Ovary (tissue), 9 donors: ENCODE measurements around the gene DNASE1L1. TPM values are rescaled to one million over a fixed set of nuclear protein-coding genes. Genes with fewer than 3 reads are reported as not detected.

Experiments used
- DNase-seq, 5 donors: peaks; one replicate each; pipeline ENCODE4 v3.0.0-alpha.2; 2019 to 2020
- H3K27ac ChIP-seq, 2 donors: fragments of 200-600 bp; one replicate each; pipeline versions ENCODE4 v1.5.1 to v1.8.0; 2019 to 2022
- H3K27me3 ChIP-seq: fragments of 200-600 bp; one replicate; pipeline ENCODE4 v1.8.0; 2022
- H3K36me3 ChIP-seq: fragments of 200-600 bp; sonication (generic); one replicate; pipeline ENCODE4 v1.5.1; 2019
- H3K4me1 ChIP-seq: one replicate; pipeline ENCODE4 v1.8.1; 2013; ENCODE audit warnings: mild to moderate bottlenecking, moderate library complexity; ENCODE audit not compliant: insufficient read depth
- H3K4me3 ChIP-seq: fragments of 200-600 bp; sonication (generic); one replicate; pipeline ENCODE4 v1.5.1; 2017
- H3K9me3 ChIP-seq, 2 donors: fragments of 200-600 bp in 1 of 2; sonication (generic) in 1 of 2; one replicate each; pipeline versions ENCODE4 v1.5.1 to v1.8.1; 2013 to 2019; ENCODE audit warnings: mild to moderate bottlenecking in 1 of 2, moderate library complexity in 1 of 2
- EP300 ChIP-seq: sonication (generic); formaldehyde crosslinking; IDR thresholded peaks from one replicate; pipeline ENCODE4 v1.6.1; 2017; ENCODE audit warnings: antibody characterized with exemption
- POLR2A ChIP-seq: fragments of 450-650 bp; IDR thresholded peaks from one replicate; pipeline ENCODE4 v1.6.1; 2017; ENCODE audit warnings: antibody characterized with exemption, mild to moderate bottlenecking, moderate library complexity
- WGBS, 3 donors: extraction: QIAGEN DNeasy Blood & Tissue Kit in 1 of 3; methylation state at CpG; one replicate each; pipeline versions ENCODE4 v1.1.5 to v1.1.7; 2013 to 2017; 5-methylcytosine and 5-hydroxymethylcytosine counted together
- intact Hi-C, 4 donors: fragments of 100-400 bp; cut with DNase I; formaldehyde crosslinking; loops; one replicate each; pipeline versions ENCODE4 v1.11.0 to v1.15.1; 2022 to 2023
- polyA plus RNA-seq, 2 donors: library from polyadenylated mRNA; stranded (reverse); fragments of 200-250 nt in 1 of 2; fragments of 350-450 nt in 1 of 2; fragmentation: Illumina TruSeq in 1 of 2; extraction: RNeasy Lipid Tissue Mini Kit (QIAGEN cat#74804) in 1 of 2; gene quantifications; one replicate each; pipeline ENCODE4 v1.2.3, GENCODE V29; 2013 to 2014
- total RNA-seq, 7 donors: library from RNA; depleted of rRNA in 2 of 7; stranded (reverse); fragments of >200 nt in 2 of 7; fragmentation: NEBNext Ultra II Directional in 3 of 7; extraction: Animal tissue kit (Norgen Biotek cat#: 25700) in 3 of 7; gene quantifications; one replicate each; pipeline versions ENCODE4 v1.1.0 to v1.2.4, GENCODE V29; 2016 to 2023
- TF ChIP-seq, protein P1 (sequence below), 3 donors: fragments of 450-650 bp in 2 of 3; fragments of 200-600 bp in 1 of 3; IDR thresholded peaks; one replicate each; pipeline versions ENCODE4 v1.5.1 to v1.8.0; 2016 to 2022; ENCODE audit warnings: antibody characterized with exemption in 3 of 3, mild to moderate bottlenecking in 1 of 3
- donor health status: DM: no; HTN: no; CAD: no; lungs with moderate emphysema.
- donor health status: DM: no; HTN: no; CAD: no.
- donor health status: Bipolar disorder and iron deficiency.
- donor health status: DM: yes; HTN: yes; CAD: no.
- donor health status: DM: no; HTN: no; CAD: no.
- donor health status: DM: yes; HTN: yes; CAD: no.

The DNASE1L1 gene
- total and polyA plus RNA-seq, 9 donors, result 11.9 to 21.4 (median 17.2) TPM

DNA sequence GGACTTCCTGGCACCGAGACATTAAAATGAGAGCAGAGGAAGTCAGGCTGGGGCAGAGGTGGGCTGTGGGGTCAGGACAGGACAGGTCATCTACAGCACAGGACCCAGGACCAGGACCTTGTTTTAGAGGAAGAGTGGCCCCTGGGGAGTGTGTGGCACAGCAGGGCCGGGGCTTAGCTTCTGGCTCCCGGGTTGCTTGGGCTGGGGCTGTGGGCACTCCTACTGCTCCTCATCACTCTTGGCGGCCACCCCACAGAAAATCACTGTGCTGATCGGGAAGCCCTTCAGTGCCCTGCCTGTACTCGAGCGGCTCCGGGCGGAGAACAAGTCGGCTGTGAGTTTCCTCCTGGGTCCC lies 11.3 kb upstream of the DNASE1L1 start:
- H3K36me3 ChIP-seq, result no peaks in the 10 kb centered on the region
- intact Hi-C loops, result no loop called here
- no peaks in the 10 kb centered on the region for H3K9me3 ChIP-seq
- H3K27me3 ChIP-seq, result no peaks in the 10 kb centered on the region
- 81 to 87% (median 84%) methylated on average over 10 of the region's 10 CpGs for WGBS, 3 donors
- TF ChIP-seq POLR2A (no peak), EP300 (no peak)
- TF ChIP-seq, protein P1, sequence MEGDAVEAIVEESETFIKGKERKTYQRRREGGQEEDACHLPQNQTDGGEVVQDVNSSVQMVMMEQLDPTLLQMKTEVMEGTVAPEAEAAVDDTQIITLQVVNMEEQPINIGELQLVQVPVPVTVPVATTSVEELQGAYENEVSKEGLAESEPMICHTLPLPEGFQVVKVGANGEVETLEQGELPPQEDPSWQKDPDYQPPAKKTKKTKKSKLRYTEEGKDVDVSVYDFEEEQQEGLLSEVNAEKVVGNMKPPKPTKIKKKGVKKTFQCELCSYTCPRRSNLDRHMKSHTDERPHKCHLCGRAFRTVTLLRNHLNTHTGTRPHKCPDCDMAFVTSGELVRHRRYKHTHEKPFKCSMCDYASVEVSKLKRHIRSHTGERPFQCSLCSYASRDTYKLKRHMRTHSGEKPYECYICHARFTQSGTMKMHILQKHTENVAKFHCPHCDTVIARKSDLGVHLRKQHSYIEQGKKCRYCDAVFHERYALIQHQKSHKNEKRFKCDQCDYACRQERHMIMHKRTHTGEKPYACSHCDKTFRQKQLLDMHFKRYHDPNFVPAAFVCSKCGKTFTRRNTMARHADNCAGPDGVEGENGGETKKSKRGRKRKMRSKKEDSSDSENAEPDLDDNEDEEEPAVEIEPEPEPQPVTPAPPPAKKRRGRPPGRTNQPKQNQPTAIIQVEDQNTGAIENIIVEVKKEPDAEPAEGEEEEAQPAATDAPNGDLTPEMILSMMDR (IDR thresholded peaks at IDR 0.05), result no peak
- no peaks in the 10 kb centered on the region for H3K4me1 ChIP-seq
- no peak overlapping the region for H3K27ac ChIP-seq
- DNase-seq, result peak in 1 of 5 donors; percentile 4
- H3K4me3 ChIP-seq, result no peak overlapping the region

DNA sequence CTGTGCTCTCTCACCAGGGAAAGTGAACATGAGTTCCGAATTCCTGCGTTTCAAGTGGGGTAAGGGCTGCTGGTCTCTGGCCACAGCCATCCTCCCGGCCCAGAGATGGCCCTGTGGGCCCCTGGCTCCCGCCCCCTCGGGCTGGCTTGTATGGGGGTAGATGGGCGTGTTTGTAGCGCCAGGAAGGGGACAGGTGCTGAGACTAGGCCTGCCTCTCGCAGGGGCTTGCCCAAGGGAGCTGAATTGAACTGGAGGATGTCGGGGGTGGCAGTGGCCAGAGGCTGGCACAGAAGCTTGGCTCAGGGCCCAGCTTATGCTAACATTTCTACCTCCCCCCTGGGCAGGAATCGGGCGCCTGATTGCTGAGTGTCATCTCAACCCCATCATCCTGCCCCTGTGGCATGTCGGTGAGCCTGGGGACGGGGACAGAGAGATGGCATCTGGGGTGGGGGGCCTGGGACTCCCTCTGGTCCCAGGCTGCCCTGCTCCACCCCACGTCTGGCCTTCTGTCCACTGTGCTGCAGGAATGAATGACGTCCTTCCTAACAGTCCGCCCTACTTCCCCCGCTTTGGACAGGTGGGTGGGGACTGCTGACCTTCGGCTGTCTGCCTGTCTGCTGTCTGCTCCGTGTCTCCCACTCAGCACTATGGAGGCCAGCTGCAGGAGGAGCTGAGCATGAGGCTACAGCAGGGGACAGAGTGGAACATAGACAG lies 10.8 kb upstream of the DNASE1L1 start:
- no peak overlapping the region for H3K27ac ChIP-seq
- H3K9me3 ChIP-seq, result no peaks in the 10 kb centered on the region
- no peaks in the 10 kb centered on the region for H3K27me3 ChIP-seq
- no peak for DNase-seq
- no peaks in the 10 kb centered on the region for H3K36me3 ChIP-seq
- 67 to 70% (median 70%) methylated on average over 19 of the region's 19 CpGs for WGBS, 3 donors
- TF ChIP-seq EP300 (no peak), POLR2A (no peak)
- TF ChIP-seq, protein P1 (IDR thresholded peaks at IDR 0.05), result no peak
- H3K4me1 ChIP-seq, result no peaks in the 10 kb centered on the region
- H3K4me3 ChIP-seq, result no peak overlapping the region
- intact Hi-C loops, result no loop called here

DNA sequence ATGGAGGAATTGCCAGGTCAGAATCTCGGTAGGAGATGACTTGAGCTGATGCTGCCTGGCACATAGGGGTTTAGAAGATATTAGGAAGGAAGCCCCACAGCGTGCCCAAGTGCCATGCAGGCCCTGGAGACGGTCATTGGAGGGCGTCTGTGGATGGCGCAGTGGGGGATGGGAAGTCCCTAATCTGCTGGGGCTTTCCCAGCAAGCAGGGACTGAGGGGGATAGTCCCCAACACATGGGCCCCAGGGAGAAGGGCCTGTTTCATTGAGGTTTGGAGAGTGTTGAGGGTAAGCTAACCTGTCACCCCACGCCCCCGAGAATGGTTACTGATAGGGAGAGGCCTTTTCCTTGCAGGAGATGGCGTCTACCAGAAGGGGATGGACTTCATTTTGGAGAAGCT lies 10.1 kb upstream of the DNASE1L1 start:
- Histone ChIP-seq H3K4me1 (no peaks in the 10 kb centered on the region), H3K36me3 (no peaks in the 10 kb centered on the region), H3K27ac (no peak overlapping the region), H3K27me3 (no peaks in the 10 kb centered on the region), H3K4me3 (no peak overlapping the region), H3K9me3 (no peaks in the 10 kb centered on the region)
- WGBS, 3 donors, result 80 to 90% (median 80%) methylated on average over 8 of the region's 8 CpGs
- intact Hi-C loops, result no loop called here
- DNase-seq, result no peak
- TF ChIP-seq, protein P1 (IDR thresholded peaks at IDR 0.05), result no peak
- TF ChIP-seq EP300, result no peak
- no peak for TF ChIP-seq POLR2A

DNA sequence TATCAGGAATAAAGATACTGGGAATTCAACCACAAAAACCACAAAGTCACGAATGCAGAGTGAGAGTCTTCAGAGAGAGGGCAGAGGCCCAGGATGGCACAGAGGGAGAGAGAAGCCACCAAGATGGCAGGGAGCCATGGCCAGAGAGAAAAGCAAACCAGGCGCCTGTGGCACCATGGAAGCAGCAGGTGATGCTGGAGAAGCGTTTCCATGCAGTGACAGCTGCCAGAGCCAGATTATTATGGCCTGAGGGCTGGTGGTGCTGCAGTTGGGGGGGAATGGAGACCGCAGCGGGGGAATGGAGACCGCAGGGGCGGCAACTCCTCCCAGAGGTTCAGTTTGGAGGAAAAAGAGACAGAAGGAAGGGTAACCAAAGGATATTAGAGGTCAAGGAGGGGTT lies 8.1 kb upstream of the DNASE1L1 start:
- no peak overlapping the region for H3K27ac ChIP-seq
- TF ChIP-seq, protein P1 (IDR thresholded peaks at IDR 0.05), result no peak
- no peak for TF ChIP-seq EP300
- no peak for TF ChIP-seq POLR2A
- 66 to 71% (median 68%) methylated on average over 7 of the region's 7 CpGs for WGBS, 3 donors
- no peaks in the 10 kb centered on the region for H3K4me1 ChIP-seq
- intact Hi-C loops, result no loop called here
- H3K36me3 ChIP-seq, result no peaks in the 10 kb centered on the region
- H3K9me3 ChIP-seq, result no peaks in the 10 kb centered on the region
- no peak for DNase-seq
- H3K4me3 ChIP-seq, result no peak overlapping the region
- no peaks in the 10 kb centered on the region for H3K27me3 ChIP-seq
